ENCODE data around the gene SERPINB2. TPM values are rescaled to one million over a fixed set of nuclear protein-coding genes. Genes with fewer than 3 reads are reported as not detected.

SERPINB2 gene
- total RNA-seq, 1 experiment from 2014 or later = 2.5 TPM

DNA sequence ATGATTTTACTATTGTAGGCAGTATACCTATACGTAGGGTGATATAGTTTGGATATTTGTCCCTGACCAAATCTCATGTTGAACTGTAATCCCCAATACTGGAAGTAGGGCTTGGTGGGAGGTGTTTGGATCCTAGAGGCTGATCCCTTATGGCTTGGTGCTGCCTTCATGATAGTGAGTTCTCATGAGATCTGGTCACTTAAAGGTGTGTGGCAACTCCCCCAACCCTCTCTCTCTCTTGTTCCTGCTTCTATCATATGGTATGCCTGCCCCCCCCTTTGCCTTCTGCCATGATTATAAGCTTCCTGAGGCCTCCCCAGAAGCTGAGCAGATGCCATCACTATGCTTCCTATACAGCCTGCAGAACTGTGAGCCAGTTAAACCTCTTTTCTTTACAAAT lies 18.6 kb downstream of the SERPINB2 start:
- DNase-seq (ENCODE audit: low spot score) = no peak
- no peaks in the 10 kb centered on the region for H3K36me3 ChIP-seq (ENCODE audit: insufficient read depth, low read length, poor library complexity, severe bottlenecking)
- POLR2A ChIA-PET (ENCODE audit: low non-redundant PET) = no interaction called here
- no peak overlapping the region for H3K4me3 ChIP-seq (ENCODE audit: low read depth, low read length, poor library complexity, severe bottlenecking)
- no peak overlapping the region for H3K27ac ChIP-seq (ENCODE audit: low read depth, low read length, poor library complexity, severe bottlenecking)
- no peaks in the 10 kb centered on the region for H3K4me1 ChIP-seq (ENCODE audit: insufficient read depth, low read length, poor library complexity, severe bottlenecking)
- H3K27me3 ChIP-seq (replicated peaks; ENCODE audit: insufficient read depth, low read depth, low read length, poor library complexity) = no peaks in the 10 kb centered on the region
- CTCF ChIA-PET = no interaction called here
- TF ChIP-seq CTCF (conservative IDR thresholded peaks at IDR 0.05; ENCODE audit: low read depth, low read length) = no peak
- no peak for TF ChIP-seq EZH2 (IDR thresholded peaks at IDR 0.05; ENCODE audit: borderline replicate concordance, low read depth, low read length, poor library complexity, severe bottlenecking)
- no TSS peak for BruUV-seq (replicated peaks)
- H3K9me3 ChIP-seq (ENCODE audit: low read depth, low read length, poor library complexity, severe bottlenecking) = no peaks in the 10 kb centered on the region
- intact Hi-C loops (cut with micrococcal nuclease; ENCODE audit: unreplicated experiment) = no loop called here

GRCh38 chr18:63907664-63908063 lies 20.2 kb downstream of the SERPINB2 start, which contains the start of gene SERPINB10:
Gene SERPINB10, plus strand, starts transcription at chr18:63907958. Its CDS starts 7,553 bp downstream, at chr18:63915511.
- CTCF ChIA-PET = no interaction called here
- BruUV-seq (replicated peaks) = no TSS peak

GRCh38 chr18:63908858-63909257 lies 21.4 kb downstream of the SERPINB2 start:
- ChIA-PET CTCF (no interaction called here), POLR2A (ENCODE audit: low non-redundant PET) (no interaction called here)
- no TSS peak for BruUV-seq (replicated peaks)
- H3K4me3 ChIP-seq (ENCODE audit: low read depth, low read length, poor library complexity, severe bottlenecking) = no peak overlapping the region
- DNase-seq (ENCODE audit: low spot score) = no peak
- H3K27me3 ChIP-seq (replicated peaks; ENCODE audit: insufficient read depth, low read depth, low read length, poor library complexity) = no peaks in the 10 kb centered on the region
- no peaks in the 10 kb centered on the region for H3K36me3 ChIP-seq (ENCODE audit: insufficient read depth, low read length, poor library complexity, severe bottlenecking)
- no peaks in the 10 kb centered on the region for H3K4me1 ChIP-seq (ENCODE audit: insufficient read depth, low read length, poor library complexity, severe bottlenecking)
- intact Hi-C loops (cut with micrococcal nuclease; ENCODE audit: unreplicated experiment) = no loop called here
- H3K27ac ChIP-seq (ENCODE audit: low read depth, low read length, poor library complexity, severe bottlenecking) = no peak overlapping the region
- H3K9me3 ChIP-seq (ENCODE audit: low read depth, low read length, poor library complexity, severe bottlenecking) = no peaks in the 10 kb centered on the region
- no peak for TF ChIP-seq CTCF (conservative IDR thresholded peaks at IDR 0.05; ENCODE audit: low read depth, low read length)
- no peak for TF ChIP-seq EZH2 (IDR thresholded peaks at IDR 0.05; ENCODE audit: borderline replicate concordance, low read depth, low read length, poor library complexity, severe bottlenecking)

More at GRCh38 chr18:63907664-63908063, 20.2 kb downstream of the SERPINB2 start, which contains the start of gene SERPINB10:
- H3K4me3 ChIP-seq (ENCODE audit: low read depth, low read length, poor library complexity, severe bottlenecking) = no peak within 1 kb of the TSS
- POLR2A ChIA-PET (ENCODE audit: low non-redundant PET) = no interaction called here
- no peak for TF ChIP-seq CTCF (conservative IDR thresholded peaks at IDR 0.05; ENCODE audit: low read depth, low read length)
- TF ChIP-seq EZH2 (IDR thresholded peaks at IDR 0.05; ENCODE audit: borderline replicate concordance, low read depth, low read length, poor library complexity, severe bottlenecking) = no peak
- intact Hi-C loops (cut with micrococcal nuclease; ENCODE audit: unreplicated experiment) = no loop called here
- no peak within 1 kb of the TSS for H3K27ac ChIP-seq (ENCODE audit: low read depth, low read length, poor library complexity, severe bottlenecking)
- DNase-seq (ENCODE audit: low spot score) = no peak
- no peaks in the 10 kb centered on the region for H3K4me1 ChIP-seq (ENCODE audit: insufficient read depth, low read length, poor library complexity, severe bottlenecking)
- H3K27me3 ChIP-seq (replicated peaks; ENCODE audit: insufficient read depth, low read depth, low read length, poor library complexity) = no peaks in the 10 kb centered on the region
- H3K9me3 ChIP-seq (ENCODE audit: low read depth, low read length, poor library complexity, severe bottlenecking) = no peaks in the 10 kb centered on the region
- H3K36me3 ChIP-seq (ENCODE audit: insufficient read depth, low read length, poor library complexity, severe bottlenecking) = no peaks in the 10 kb centered on the region
